Liver (tissue), 9 donors: ENCODE measurements around the gene KATNB1. TPM values are rescaled to one million over a fixed set of nuclear protein-coding genes. Genes with fewer than 3 reads are reported as not detected.

ENCODE experiments used
- DNase-seq: peaks from one replicate; pipeline ENCODE4 v3.0.0-alpha.2; 2017; ENCODE audit warnings: low spot score
- H3K27ac ChIP-seq, 2 donors: one replicate each; pipeline ENCODE4 v1.7.0; 2013; ENCODE audit warnings: inconsistent platforms in 2 of 2, low read length in 2 of 2, control low read depth in 1 of 2, low read depth in 1 of 2, mild to moderate bottlenecking in 1 of 2
- H3K27me3 ChIP-seq, 4 donors: one replicate each; pipeline versions ENCODE4 v1.6.1 to v1.7.0; 2013; ENCODE audit warnings: low read length in 3 of 4, inconsistent platforms in 1 of 4, mild to moderate bottlenecking in 1 of 4, moderate library complexity in 1 of 4; ENCODE audit not compliant: control insufficient read depth in 4 of 4, insufficient read depth in 4 of 4
- H3K36me3 ChIP-seq, 4 donors: one replicate each; pipeline versions ENCODE4 v1.6.1 to v1.7.0; 2013; ENCODE audit warnings: low read length in 3 of 4, mild to moderate bottlenecking in 3 of 4, low read depth in 1 of 4, moderate library complexity in 1 of 4; ENCODE audit not compliant: control insufficient read depth in 4 of 4, insufficient read depth in 3 of 4
- H3K4me1 ChIP-seq, 4 donors: one replicate each; pipeline versions ENCODE4 v1.6.1 to v1.7.0; 2013; ENCODE audit warnings: low read length in 3 of 4, mild to moderate bottlenecking in 3 of 4, moderate library complexity in 1 of 4; ENCODE audit not compliant: control insufficient read depth in 4 of 4, insufficient read depth in 4 of 4
- H3K4me3 ChIP-seq, 3 donors: one replicate each; pipeline versions ENCODE4 v1.6.1 to v1.7.0; 2013; ENCODE audit warnings: low read length in 3 of 3, control low read depth in 1 of 3, low read depth in 1 of 3, mild to moderate bottlenecking in 1 of 3
- H3K9ac ChIP-seq, 2 donors: one replicate each; pipeline ENCODE4 v1.7.0; 2013; ENCODE audit warnings: low read length in 2 of 2, mild to moderate bottlenecking in 2 of 2, moderate library complexity in 2 of 2, control low read depth in 1 of 2, low read depth in 1 of 2
- H3K9me3 ChIP-seq, 4 donors: one replicate each; pipeline versions ENCODE4 v1.6.1 to v1.7.0; 2013; ENCODE audit warnings: low read length in 3 of 4; ENCODE audit not compliant: control insufficient read depth in 4 of 4
- CTCF ChIP-seq: fragments of 150-350 bp; IDR thresholded peaks from 2 replicates; pipeline ENCODE4 v1.5.1; 2017; ENCODE audit warnings: improper control_type of control experiment, low read depth, low read length; ENCODE audit not compliant: missing input control
- EGR1 ChIP-seq, 2 donors: IDR thresholded peaks; 2 replicates each; pipeline ENCODE4 v1.6.1; 2016 to 2018; ENCODE audit warnings: antibody characterized with exemption in 2 of 2, low read depth in 2 of 2
- FOXA1 ChIP-seq: IDR thresholded peaks from 2 replicates; pipeline ENCODE4 v1.6.1; 2016; ENCODE audit warnings: antibody characterized with exemption
- FOXA2 ChIP-seq: IDR thresholded peaks from 2 replicates; pipeline ENCODE4 v1.6.1; 2016; ENCODE audit warnings: antibody characterized with exemption
- GABPA ChIP-seq, 2 donors: IDR thresholded peaks in 1 of 2; conservative IDR thresholded peaks in 1 of 2; 2 replicates each; pipeline ENCODE4 v1.6.1; 2016; ENCODE audit warnings: antibody characterized with exemption in 2 of 2, mild to moderate bottlenecking in 1 of 2, moderate library complexity in 1 of 2
- HNF4A ChIP-seq, 2 donors: conservative IDR thresholded peaks; 2 replicates each; pipeline ENCODE4 v1.6.1; 2016; ENCODE audit warnings: antibody characterized with exemption in 2 of 2, mild to moderate bottlenecking in 2 of 2
- JUND ChIP-seq, 2 donors: IDR thresholded peaks; 2 replicates each; pipeline ENCODE4 v1.6.1; 2016; ENCODE audit warnings: antibody characterized with exemption in 2 of 2
- NR2F2 ChIP-seq: IDR thresholded peaks from 2 replicates; pipeline ENCODE4 v1.6.1; 2016; ENCODE audit warnings: antibody characterized with exemption
- RAD21 ChIP-seq, 2 donors: IDR thresholded peaks; 2 replicates each; pipeline ENCODE4 v1.6.1; 2016; ENCODE audit warnings: antibody characterized with exemption in 2 of 2, mild to moderate bottlenecking in 2 of 2
- REST ChIP-seq: IDR thresholded peaks from 2 replicates; pipeline ENCODE4 v1.6.1; 2016; ENCODE audit warnings: antibody characterized with exemption, mild to moderate bottlenecking
- RXRA ChIP-seq, 2 donors: IDR thresholded peaks; 2 replicates each; pipeline ENCODE4 v1.6.1; 2017 to 2018; ENCODE audit warnings: antibody characterized with exemption in 2 of 2, mild to moderate bottlenecking in 1 of 2
- SP1 ChIP-seq: IDR thresholded peaks from 2 replicates; pipeline ENCODE4 v1.6.1; 2018; ENCODE audit warnings: antibody characterized with exemption, mild to moderate bottlenecking
- TAF1 ChIP-seq: conservative IDR thresholded peaks from 2 replicates; pipeline ENCODE4 v1.6.1; 2016; ENCODE audit warnings: antibody characterized with exemption, mild to moderate bottlenecking
- YY1 ChIP-seq: IDR thresholded peaks from 2 replicates; pipeline ENCODE4 v1.6.1; 2016; ENCODE audit warnings: antibody characterized with exemption, mild to moderate bottlenecking
- ZBTB33 ChIP-seq: IDR thresholded peaks from 2 replicates; pipeline ENCODE4 v1.6.1; 2016; ENCODE audit warnings: antibody characterized with exemption
- WGBS: extraction: QIAGEN DNeasy Blood & Tissue Kit; methylation state at CpG from one replicate; pipeline ENCODE4 v1.1.7; 2013; 5-methylcytosine and 5-hydroxymethylcytosine counted together
- polyA plus RNA-seq, 2 donors: library from polyadenylated mRNA; stranded (reverse) in 1 of 2; unstranded in 1 of 2; fragments of 200-250 nt in 1 of 2; fragments of >200 nt in 1 of 2; fragmentation: Nextera tagmentation in 1 of 2; extraction: Ambion mirVana in 1 of 2; gene quantifications; one replicate each; pipeline versions ENCODE4 v1.2.1 to v1.2.3, GENCODE V29; 2013 to 2015
- total RNA-seq, 2 donors: library from RNA; depleted of rRNA; stranded (reverse); fragments of >200 nt; gene quantifications; one replicate each; pipeline ENCODE4 v1.2.3, GENCODE V29; 2014
- donor health status: healthy.
- donor health status: healthy.
- donor health status: healthy.
- donor health status: healthy.
- donor health status: healthy.

The KATNB1 gene
- total and polyA plus RNA-seq, 4 donors, result 4.5 to 16.4 (median 7.5) TPM

- TF ChIP-seq EGR1 (IDR thresholded peaks at IDR 0.05; ENCODE audit: low read depth in 2 of 2) (no peak), NR2F2 (no peak), RAD21 (IDR thresholded peaks at IDR 0.05) (no peak), TAF1 (no peak), HNF4A (conservative IDR thresholded peaks at IDR 0.05) (no peak)
These were observed 23.6 kb downstream of the KATNB1 start (continued) for GRCh38 chr16:57759131-57759530.

- Histone ChIP-seq H3K27ac (no peak overlapping the region), H3K9ac (no peak overlapping the region), H3K4me1 (peaks cover 0 to 8% (median 3%) of the 10 kb centered on the region in 4 donors), H3K4me3 (no peak overlapping the region), H3K36me3 (peaks cover 0 to 58% (median 19%) of the 10 kb centered on the region in 4 donors), H3K27me3 (no peaks in the 10 kb centered on the region), H3K9me3 (no peaks in the 10 kb centered on the region)
- TF ChIP-seq NR2F2 (no peak), FOXA2 (no peak), EGR1 (IDR thresholded peaks at IDR 0.05; ENCODE audit: low read depth in 2 of 2) (no peak), FOXA1 (no peak), SP1 (no peak), CTCF (no peak), HNF4A (conservative IDR thresholded peaks at IDR 0.05) (no peak), JUND (IDR thresholded peaks at IDR 0.05) (no peak), GABPA (IDR thresholded peaks at IDR 0.05 in 1 of 2, conservative IDR thresholded peaks at IDR 0.05 in 1 of 2) (no peak), RXRA (IDR thresholded peaks at IDR 0.05) (no peak), RAD21 (IDR thresholded peaks at IDR 0.05) (no peak), REST (no peak), ZBTB33 (no peak), YY1 (no peak)
- DNase-seq, result no peak
- WGBS, result 89% methylated on average over 21 of the region's 21 CpGs
These were observed 24.2 kb downstream of the KATNB1 start for GRCh38 chr16:57759541-57760356.
